Measurements from ENCODE around the gene ROCK1.

ROCK1 gene

GRCh38 chr18:21105936-21106335 is 5.7 kb downstream of the ROCK1 start:
- DNase-seq (ENCODE audit: low read depth) = no peak

- no peak for DNase-seq (ENCODE audit: low read depth)
Observed at GRCh38 chr18:21101172-21101571, 10.4 kb downstream of the ROCK1 start.

- no peak for DNase-seq (ENCODE audit: low read depth)
Observed at GRCh38 chr18:21100678-21101077, 10.9 kb downstream of the ROCK1 start.

- DNase-seq (ENCODE audit: low read depth) = no peak
Observed at GRCh38 chr18:21100146-21100545, 11.5 kb downstream of the ROCK1 start.

- no peak for DNase-seq (ENCODE audit: low read depth)
Observed at GRCh38 chr18:21099442-21099841, 12.2 kb downstream of the ROCK1 start.

GRCh38 chr18:21096760-21097159 is 14.9 kb downstream of the ROCK1 start:
- no peak for DNase-seq (ENCODE audit: low read depth)

GRCh38 chr18:21093133-21093532 is 18.5 kb downstream of the ROCK1 start:
- no peak for DNase-seq (ENCODE audit: low read depth)

- DNase-seq (ENCODE audit: low read depth) = no peak
Observed at GRCh38 chr18:21090680-21091079, 20.9 kb downstream of the ROCK1 start.

GRCh38 chr18:21085579-21086166 is 25.9 kb downstream of the ROCK1 start:
- no peak for DNase-seq (ENCODE audit: low read depth)

- no peak for DNase-seq (ENCODE audit: low read depth)
Observed at GRCh38 chr18:21084511-21085078, 27.0 kb downstream of the ROCK1 start.

GRCh38 chr18:21083017-21083416 is 28.6 kb downstream of the ROCK1 start:
- no peak for DNase-seq (ENCODE audit: low read depth)

- no peak for DNase-seq (ENCODE audit: low read depth)
Observed at GRCh38 chr18:21081426-21081825, 30.2 kb downstream of the ROCK1 start.

- DNase-seq (ENCODE audit: low read depth) = no peak
Observed at GRCh38 chr18:21080576-21080975, 31.0 kb downstream of the ROCK1 start.

GRCh38 chr18:21074336-21075323 is 37.0 kb downstream of the ROCK1 start:
- DNase-seq (ENCODE audit: low read depth) = no peak

- DNase-seq (ENCODE audit: low read depth) = no peak
Observed at GRCh38 chr18:21073180-21073579, 38.4 kb downstream of the ROCK1 start.

GRCh38 chr18:21071071-21071470 is 40.5 kb downstream of the ROCK1 start:
- DNase-seq (ENCODE audit: low read depth) = no peak

GRCh38 chr18:21069468-21069867 is 42.1 kb downstream of the ROCK1 start:
- no peak for DNase-seq (ENCODE audit: low read depth)

GRCh38 chr18:21064347-21064746 is 47.3 kb downstream of the ROCK1 start:
- no peak for DNase-seq (ENCODE audit: low read depth)

GRCh38 chr18:21063011-21063410 is 48.6 kb downstream of the ROCK1 start:
- no peak for DNase-seq (ENCODE audit: low read depth)

GRCh38 chr18:21057112-21057511 is 54.5 kb downstream of the ROCK1 start:
- DNase-seq (ENCODE audit: low read depth) = no peak

GRCh38 chr18:21056545-21056944 is 55.1 kb downstream of the ROCK1 start:
- no peak for DNase-seq (ENCODE audit: low read depth)

GRCh38 chr18:21054252-21054821 is 57.3 kb downstream of the ROCK1 start:
- DNase-seq (ENCODE audit: low read depth) = no peak

- no peak for DNase-seq (ENCODE audit: low read depth)
Observed at GRCh38 chr18:21053127-21053526, 58.5 kb downstream of the ROCK1 start.
